GM21447 (cell line): ENCODE measurements around the gene EYA4.
"Not testable (repeated sequence)": the region's sequence is repeated elsewhere in the genome, so short reads cannot be mapped to it uniquely, and the experiment has no call there.

ENCODE experiments used
- ATAC-seq: cut with Tn5 transposase; IDR thresholded peaks from one replicate; pipeline ENCODE4 v1.9.1; 2021; ENCODE audit not compliant: unreplicated experiment

The EYA4 gene

GRCh38 chr6:133396233-133396983 is 155.3 kb downstream of the EYA4 start:
- ATAC-seq: no peak

GRCh38 chr6:133396984-133397348 is 155.8 kb downstream of the EYA4 start:
- no peak for ATAC-seq

- ATAC-seq: not testable (repeated sequence)
These were observed 156.4 kb downstream of the EYA4 start for GRCh38 chr6:133397601-133398000.

- no peak for ATAC-seq
These were observed 158.3 kb downstream of the EYA4 start for GRCh38 chr6:133399426-133399825.

DNA sequence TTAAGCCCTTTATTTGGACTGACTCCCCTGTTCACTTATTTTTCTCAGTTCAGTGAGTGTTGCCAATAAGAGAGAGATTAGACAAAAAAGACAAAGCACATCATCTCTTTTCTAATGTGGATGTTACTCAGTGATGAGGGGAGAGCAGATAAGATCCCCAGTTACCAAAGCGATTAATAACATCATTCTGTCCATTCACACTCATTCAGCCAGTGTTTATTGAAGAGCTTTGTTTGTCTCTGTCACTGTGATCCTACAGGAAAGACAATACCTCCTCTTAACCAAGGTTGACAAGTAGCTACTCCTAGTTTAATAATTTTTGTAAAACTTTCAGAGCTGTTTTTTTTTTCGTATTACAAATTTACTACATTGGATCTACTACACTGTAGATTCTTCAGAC is 163.0 kb downstream of the EYA4 start:
- no peak for ATAC-seq

DNA sequence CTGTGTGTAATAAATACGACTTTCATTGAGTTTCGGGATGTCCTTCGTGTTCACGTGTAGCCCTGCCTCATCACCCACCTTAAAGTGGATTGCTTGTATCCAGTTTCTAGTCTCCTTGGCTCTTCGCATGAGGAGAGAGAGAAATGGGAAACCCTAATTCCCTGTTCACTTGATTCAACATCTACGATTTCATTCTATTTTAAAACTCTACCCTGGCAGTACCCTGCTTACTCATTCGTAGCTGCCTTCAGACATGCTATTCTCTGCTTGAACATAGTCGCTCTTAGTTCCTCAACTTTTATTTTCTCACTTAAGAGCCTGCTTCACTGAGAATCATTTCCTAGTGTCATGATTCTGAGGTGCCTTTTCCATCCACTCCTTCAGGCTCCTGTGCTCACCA is 163.6 kb downstream of the EYA4 start:
- no peak for ATAC-seq

DNA sequence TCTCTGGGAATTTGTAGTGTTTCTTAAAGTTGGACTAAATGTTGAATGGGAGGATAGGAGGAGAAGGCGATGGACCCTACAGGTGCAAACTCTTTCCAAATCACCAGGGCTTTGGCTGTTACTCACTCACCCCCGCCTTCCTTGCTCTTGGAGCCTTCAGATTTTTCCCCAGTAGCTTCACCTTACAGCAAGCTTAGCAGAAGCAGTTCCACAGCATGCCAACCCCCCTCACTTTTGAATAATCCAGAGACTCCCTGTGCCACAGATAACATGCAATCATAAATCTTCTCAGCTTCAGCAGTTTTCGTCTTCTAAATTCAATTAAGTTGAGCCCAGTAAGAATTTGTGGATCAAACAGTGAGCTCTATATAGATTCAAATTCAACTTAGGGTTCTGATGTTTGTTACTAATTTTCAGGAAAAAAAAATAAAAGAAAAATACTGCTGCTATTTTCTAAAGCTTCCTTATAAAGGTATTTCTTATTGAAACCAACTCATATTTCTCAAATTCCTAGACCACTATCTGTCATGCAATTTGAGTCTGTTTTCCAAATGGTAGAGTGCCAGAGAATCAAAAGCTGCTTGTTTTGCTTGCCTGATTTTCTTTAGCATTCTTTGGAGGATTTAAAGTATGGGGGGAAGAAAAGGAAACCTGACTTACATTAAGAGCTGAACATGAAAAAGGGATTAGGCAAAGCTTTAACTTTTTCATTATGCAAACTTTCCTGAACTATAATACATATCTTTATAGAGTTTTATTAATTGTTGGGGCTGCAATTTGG is 166.4 kb downstream of the EYA4 start:
- no peak for ATAC-seq

- no peak for ATAC-seq
These were observed 167.0 kb downstream of the EYA4 start for GRCh38 chr6:133408132-133408531.

DNA sequence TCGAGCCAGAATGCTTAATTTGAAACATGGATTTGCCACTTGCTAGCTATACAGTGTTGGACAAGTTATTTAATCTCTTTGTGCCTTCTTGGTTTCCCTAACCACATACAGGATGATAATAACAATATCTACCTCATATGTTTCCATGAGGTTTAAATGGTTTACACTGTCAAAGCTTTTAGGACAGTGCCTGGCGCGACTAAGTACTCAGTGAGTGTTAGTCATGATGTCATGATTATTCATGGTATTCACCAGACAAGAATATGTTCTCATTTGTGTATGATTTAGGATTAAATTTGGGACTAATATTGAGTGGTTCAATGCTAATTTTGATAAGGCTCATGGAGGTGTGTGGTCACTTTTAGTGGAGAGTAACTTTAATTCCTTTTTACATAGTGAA is 167.4 kb downstream of the EYA4 start:
- no peak for ATAC-seq

DNA sequence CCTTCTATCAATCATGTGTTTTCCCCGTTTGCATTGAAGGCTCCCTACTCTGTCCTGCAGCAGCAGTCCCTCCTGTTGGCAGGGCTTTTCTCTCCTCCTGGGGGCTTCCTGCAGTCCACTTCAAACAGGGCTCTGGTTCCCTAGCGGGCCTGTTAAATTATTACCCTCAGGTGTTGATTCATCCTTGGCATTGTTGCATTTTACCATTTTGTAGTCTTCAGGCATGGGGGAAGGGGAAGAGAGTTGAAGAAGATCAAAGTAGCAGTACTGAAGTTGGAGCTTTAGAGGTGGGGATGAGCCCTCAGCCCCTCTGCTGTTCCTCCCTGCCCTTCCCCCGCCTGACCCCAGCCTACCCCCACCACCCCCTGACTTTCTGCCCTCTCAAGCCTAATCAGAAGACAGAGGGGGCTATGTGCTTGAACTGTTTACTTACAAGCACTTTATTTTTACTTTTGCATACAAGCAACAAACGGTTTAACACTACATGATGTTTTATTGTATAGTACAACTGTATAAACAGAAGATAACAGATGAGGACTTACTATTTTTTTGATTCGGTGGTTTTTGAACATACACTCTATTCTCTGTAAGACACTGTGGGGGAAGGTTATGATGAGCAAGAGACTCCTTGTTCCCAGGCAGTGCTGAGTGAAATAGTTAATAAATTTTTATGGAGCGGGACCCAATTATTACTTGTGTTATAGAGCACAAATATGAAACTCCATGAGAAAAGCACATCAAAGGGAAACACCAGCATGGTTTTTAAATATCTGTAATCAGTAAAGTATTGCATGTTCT is 169.7 kb downstream of the EYA4 start:
- no peak for ATAC-seq

- no peak for ATAC-seq
These were observed 170.6 kb downstream of the EYA4 start for GRCh38 chr6:133411757-133412156.

- no peak for ATAC-seq
These were observed 174.1 kb downstream of the EYA4 start for GRCh38 chr6:133415262-133415661.

DNA sequence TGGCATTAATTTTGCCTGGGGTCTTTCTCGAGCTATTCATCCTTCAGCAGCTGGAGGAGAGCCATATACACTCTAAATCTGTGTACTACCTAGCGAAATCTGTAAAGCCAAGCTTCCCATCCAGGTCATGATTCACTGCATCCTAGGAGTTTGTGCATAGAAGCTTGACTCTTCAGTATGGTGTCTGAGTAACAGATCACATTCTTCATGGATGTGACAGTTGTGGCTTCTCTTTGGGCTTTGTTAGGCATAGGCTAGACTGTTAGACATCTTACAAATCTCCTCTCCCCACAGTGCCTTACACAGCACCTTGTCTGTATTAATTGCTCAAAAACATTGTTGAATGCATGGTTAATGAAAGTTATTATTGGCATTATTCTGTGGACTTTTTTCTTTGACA is 177.0 kb downstream of the EYA4 start:
- ATAC-seq: no peak

GRCh38 chr6:133423242-133423641 is 182.1 kb downstream of the EYA4 start:
- ATAC-seq: no peak

- ATAC-seq: no peak
These were observed 183.2 kb downstream of the EYA4 start for GRCh38 chr6:133424359-133424758.

DNA sequence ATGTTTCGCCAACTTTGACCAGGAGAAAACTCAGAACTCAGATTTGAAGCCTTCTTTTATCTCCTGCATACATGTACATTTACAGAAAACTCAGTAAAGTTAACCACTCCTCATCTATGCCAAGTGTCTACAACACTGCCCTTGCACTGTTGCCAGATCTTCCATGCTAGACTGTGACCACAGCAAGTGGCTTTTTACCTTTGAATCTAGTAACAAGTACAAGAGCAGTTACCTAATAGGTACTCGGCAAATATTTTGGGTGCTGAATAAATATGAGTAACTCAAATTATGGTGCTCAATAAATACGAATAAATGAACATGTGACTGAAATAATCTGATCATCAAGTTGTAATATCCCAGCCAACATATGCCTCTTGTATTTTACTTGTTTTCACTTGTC is 184.9 kb downstream of the EYA4 start:
- no peak for ATAC-seq

GRCh38 chr6:133428295-133428694 is 187.1 kb downstream of the EYA4 start:
- no peak for ATAC-seq

GRCh38 chr6:133430530-133430929 is 189.4 kb downstream of the EYA4 start:
- no peak for ATAC-seq

DNA sequence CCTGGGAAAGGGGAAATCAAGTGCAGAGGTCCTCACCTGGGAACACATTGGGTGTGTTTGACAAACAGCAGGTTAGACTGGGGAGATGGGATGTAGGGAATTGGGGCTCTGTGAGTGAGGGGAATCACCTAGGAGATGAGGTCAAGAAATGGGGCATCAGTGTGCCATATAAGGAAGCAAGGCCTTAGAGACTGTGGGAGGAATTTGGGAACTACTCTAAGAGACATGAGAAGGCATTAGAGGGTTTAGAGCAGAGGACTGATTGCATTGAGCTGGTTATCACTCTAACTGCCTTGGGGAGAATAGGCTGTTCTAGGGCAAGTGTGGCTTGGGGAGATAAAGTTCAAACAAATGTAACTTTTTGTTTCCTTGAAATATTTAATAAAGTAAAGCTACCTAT is 189.9 kb downstream of the EYA4 start:
- no peak for ATAC-seq

DNA sequence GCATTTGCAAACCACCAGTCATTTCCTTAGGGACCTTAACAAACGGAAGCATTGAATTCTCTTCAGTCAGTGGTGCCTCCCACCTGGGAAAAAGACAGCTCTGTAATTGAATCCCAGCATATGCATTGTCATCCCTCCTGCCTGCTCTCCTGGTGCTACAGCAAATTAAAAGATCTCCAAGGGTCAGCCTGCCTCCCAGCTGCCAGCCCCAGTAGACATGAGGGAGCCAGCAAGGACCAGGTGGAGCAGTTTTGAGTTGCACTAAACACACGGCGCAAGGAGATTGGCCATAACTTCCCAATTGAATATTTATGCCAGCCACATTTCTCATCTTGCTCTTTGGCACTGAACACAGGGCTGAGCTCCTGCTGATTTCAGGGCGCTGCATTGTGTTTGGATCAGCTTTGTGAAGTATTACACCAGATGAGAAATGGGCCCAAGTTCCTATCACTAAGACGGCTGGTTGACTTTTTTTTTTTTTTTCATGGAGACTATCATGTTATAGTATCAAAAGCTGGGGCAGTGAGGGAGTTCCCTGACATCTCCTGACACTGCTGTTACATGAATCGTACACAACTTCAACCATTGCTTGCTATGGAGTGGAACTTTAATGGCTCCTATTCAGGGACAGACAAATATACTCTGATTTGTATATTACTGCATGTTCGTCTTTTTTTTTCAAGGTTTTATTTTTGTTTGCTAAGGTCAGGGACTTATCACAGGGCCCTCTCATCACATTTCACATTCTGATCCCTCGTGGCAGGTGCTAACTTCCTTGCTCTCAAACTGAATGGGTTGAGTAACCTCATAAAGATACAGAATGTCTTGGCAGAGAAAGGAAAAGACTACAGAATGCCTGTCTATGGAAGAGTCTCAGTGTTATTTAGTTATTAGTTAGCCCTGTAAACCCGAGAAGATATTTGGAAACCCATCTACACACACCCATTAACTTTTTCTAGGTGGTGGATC is 191.1 kb downstream of the EYA4 start:
- ATAC-seq: no peak
